Measurements from ENCODE around the gene PRF1. TPM values are rescaled to one million over a fixed set of nuclear protein-coding genes. Genes with fewer than 3 reads are reported as not detected.
A peak's percentile ranks its signal among the peaks of the same experiment; 100 is the strongest.
"Not testable (repeated sequence)": the region's sequence is repeated elsewhere in the genome, so short reads cannot be mapped to it uniquely, and the experiment has no call there.

PRF1 gene
- total and polyA plus RNA-seq, 7 experiments from 2014 or later: 8.1 to 198 (median 27.6) TPM

DNA sequence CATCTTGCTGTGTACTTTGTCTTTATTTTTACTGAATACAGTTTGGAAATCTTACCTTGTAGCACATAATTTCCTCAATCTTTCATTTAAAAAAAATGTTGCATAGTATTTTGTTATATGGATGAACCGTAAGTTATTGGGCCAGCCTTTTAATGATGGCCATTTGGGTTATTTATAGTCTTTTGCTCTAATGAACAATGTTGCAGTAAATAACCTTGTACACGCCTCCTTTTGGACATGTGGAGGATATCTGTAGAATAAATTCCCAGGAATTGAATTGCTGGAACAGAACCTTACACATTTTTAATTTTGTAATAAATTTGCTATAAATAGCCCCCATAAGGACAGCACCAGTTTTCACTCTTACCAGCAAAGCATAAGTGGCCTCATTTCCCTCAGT lies 12.7 kb upstream of the PRF1 start:
- ChIA-PET CTCF (no interaction called here), POLR2A (interaction anchor here (0.7 kb wide), 1 partner anchor 76 kb away, joined by 3 read pairs; no protein-coding TSS in a partner anchor)
- H3K27ac ChIP-seq (ENCODE audit: low read depth, low read length): no peak overlapping the region
- H3K4me3 ChIP-seq (ENCODE audit: low read length): no peak overlapping the region
- ATAC-seq (no peak), DNase-seq (no peak)
- no peaks in the 10 kb centered on the region for H3K27me3 ChIP-seq (ENCODE audit: control insufficient read depth in 2 of 2, insufficient read depth in 2 of 2, low read length in 2 of 2)
- Mint-ChIP-seq H3K4me1 (peaks cover 0 to 50% (median 11%) of the 10 kb centered on the region in 7 donors), H3K9me3 (peaks cover 0 to 17% (median 6%) of the 10 kb centered on the region in 11 donors), H3K27ac (no peak overlapping the region), H3K27me3 (peaks cover 0 to 4% (median 0%) of the 10 kb centered on the region in 5 donors), H3K36me3 (peaks cover 0 to 8% (median 5%) of the 10 kb centered on the region in 5 donors), H3K4me3 (no peak overlapping the region)
- H3K36me3 ChIP-seq (ENCODE audit: control insufficient read depth in 2 of 3, insufficient read depth in 3 of 3, low read length in 3 of 3): no peaks in the 10 kb centered on the region
- intact Hi-C loops (cut with micrococcal nuclease): no loop called here
- peaks cover 0 to 3% (median 0%) of the 10 kb centered on the region in 3 experiments for H3K9me3 ChIP-seq (ENCODE audit: control insufficient read depth in 2 of 3, low read length in 3 of 3)
- peaks cover 0 to 54% of the 10 kb centered on the region in 2 donors for H3K4me1 ChIP-seq (ENCODE audit: control insufficient read depth in 2 of 2, insufficient read depth in 2 of 2, low read length in 2 of 2)

GRCh38 chr10:70614364-70614763 lies 11.8 kb upstream of the PRF1 start:
- H3K9me3 ChIP-seq (ENCODE audit: control insufficient read depth in 2 of 3, low read length in 3 of 3); H3K36me3 ChIP-seq (ENCODE audit: control insufficient read depth in 2 of 3, insufficient read depth in 3 of 3, low read length in 3 of 3); intact Hi-C loops (cut with micrococcal nuclease); DNase-seq; H3K36me3 Mint-ChIP-seq; H3K4me3 ChIP-seq (ENCODE audit: low read length); H3K4me3 Mint-ChIP-seq; H3K9me3 Mint-ChIP-seq; H3K27me3 ChIP-seq (ENCODE audit: control insufficient read depth in 2 of 2, insufficient read depth in 2 of 2, low read length in 2 of 2); H3K27ac ChIP-seq (ENCODE audit: low read depth, low read length); H3K27me3 Mint-ChIP-seq; POLR2A ChIA-PET; ATAC-seq: not testable (repeated sequence)
- peak overlapping the region in 2 of 9 donors; percentile 2 to 40 for H3K27ac Mint-ChIP-seq
- H3K4me1 Mint-ChIP-seq: peaks cover 0 to 53% (median 11%) of the 10 kb centered on the region in 7 donors
- H3K4me1 ChIP-seq (ENCODE audit: control insufficient read depth in 2 of 2, insufficient read depth in 2 of 2, low read length in 2 of 2): peaks cover 0 to 63% of the 10 kb centered on the region in 2 donors
- CTCF ChIA-PET: interaction anchor here (0.6 kb wide), 1 partner anchor 63 kb away, joined by 3 read pairs; no protein-coding TSS in a partner anchor

GRCh38 chr10:70613941-70614340 lies 11.4 kb upstream of the PRF1 start:
- Mint-ChIP-seq H3K27me3 (peaks cover 0 to 4% (median 0%) of the 10 kb centered on the region in 5 donors), H3K9me3 (peaks cover 0 to 5% (median 0%) of the 10 kb centered on the region in 11 donors), H3K4me3 (peak overlapping the region in 1 of 10 donors; percentile 10), H3K27ac (peak overlapping the region in 2 of 9 donors; percentile 2 to 40), H3K4me1 (peaks cover 0 to 50% (median 11%) of the 10 kb centered on the region in 7 donors), H3K36me3 (peaks cover 0 to 2% (median 0%) of the 10 kb centered on the region in 5 donors)
- intact Hi-C loops (cut with micrococcal nuclease): no loop called here
- no peaks in the 10 kb centered on the region for H3K36me3 ChIP-seq (ENCODE audit: control insufficient read depth in 2 of 3, insufficient read depth in 3 of 3, low read length in 3 of 3)
- POLR2A ChIA-PET: no interaction called here
- H3K4me3 ChIP-seq (ENCODE audit: low read length): no peak overlapping the region
- H3K4me1 ChIP-seq (ENCODE audit: control insufficient read depth in 2 of 2, insufficient read depth in 2 of 2, low read length in 2 of 2): peaks cover 0 to 64% of the 10 kb centered on the region in 2 donors
- H3K27ac ChIP-seq (ENCODE audit: low read depth, low read length): no peak overlapping the region
- no peaks in the 10 kb centered on the region for H3K9me3 ChIP-seq (ENCODE audit: control insufficient read depth in 2 of 3, low read length in 3 of 3)
- ATAC-seq (no peak), DNase-seq (peak in 2 of 9 donors; percentile 8 to 33)
- CTCF ChIA-PET: interaction anchor here (0.6 kb wide), 1 partner anchor 62 kb away, joined by 3 read pairs; no protein-coding TSS in a partner anchor
- no peaks in the 10 kb centered on the region for H3K27me3 ChIP-seq (ENCODE audit: control insufficient read depth in 2 of 2, insufficient read depth in 2 of 2, low read length in 2 of 2)

DNA sequence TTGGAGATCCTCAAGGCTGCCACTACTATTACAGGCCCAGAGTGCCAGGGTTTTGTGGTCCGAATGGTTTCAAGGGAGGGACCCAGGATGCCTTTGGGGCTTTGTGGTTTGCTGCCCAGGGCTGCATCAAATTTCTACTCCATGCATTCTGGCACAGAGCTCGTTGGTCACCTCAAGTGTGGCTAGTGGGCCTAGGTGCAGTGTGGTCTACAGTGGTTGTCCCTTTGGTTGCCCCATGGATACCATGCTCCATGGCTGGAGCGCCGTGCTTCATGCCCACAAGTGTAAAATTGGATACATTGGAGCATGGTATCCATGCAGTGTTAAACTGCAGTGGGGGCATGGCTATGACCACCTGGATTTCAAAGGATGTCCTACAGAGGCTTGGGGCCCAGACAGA lies 5.4 kb upstream of the PRF1 start:
- ChIA-PET CTCF (no interaction called here), POLR2A (no interaction called here)
- Histone ChIP-seq H3K4me1 (ENCODE audit: control insufficient read depth in 2 of 2, insufficient read depth in 2 of 2, low read length in 2 of 2) (peaks cover 9 to 40% of the 10 kb centered on the region in 2 donors), H3K27me3 (ENCODE audit: control insufficient read depth in 2 of 2, insufficient read depth in 2 of 2, low read length in 2 of 2) (no peaks in the 10 kb centered on the region), H3K4me3 (ENCODE audit: low read length) (no peak overlapping the region), H3K27ac (ENCODE audit: low read depth, low read length) (no peak overlapping the region), H3K36me3 (ENCODE audit: control insufficient read depth in 2 of 3, insufficient read depth in 3 of 3, low read length in 3 of 3) (no peaks in the 10 kb centered on the region), H3K9me3 (ENCODE audit: control insufficient read depth in 2 of 3, low read length in 3 of 3) (no peaks in the 10 kb centered on the region)
- H3K27me3 Mint-ChIP-seq: peaks cover 0 to 2% (median 0%) of the 10 kb centered on the region in 5 donors
- H3K4me1 Mint-ChIP-seq: peaks cover 11 to 46% (median 26%) of the 10 kb centered on the region in 7 donors
- no peaks in the 10 kb centered on the region for H3K36me3 Mint-ChIP-seq
- intact Hi-C loops (cut with micrococcal nuclease): no loop called here
- DNase-seq (no peak), ATAC-seq (no peak)
- peak overlapping the region in 3 of 9 donors; percentile 16 to 61 (median 60) for H3K27ac Mint-ChIP-seq
- no peak overlapping the region for H3K4me3 Mint-ChIP-seq
- H3K9me3 Mint-ChIP-seq: peaks cover 0 to 9% (median 4%) of the 10 kb centered on the region in 11 donors

- no peak overlapping the region for H3K4me3 ChIP-seq (ENCODE audit: low read length)
- intact Hi-C loops (cut with micrococcal nuclease): no loop called here
- H3K27ac Mint-ChIP-seq: no peak overlapping the region
- peaks cover 0 to 6% (median 0%) of the 10 kb centered on the region in 5 donors for H3K36me3 Mint-ChIP-seq
- no peak overlapping the region for H3K4me3 Mint-ChIP-seq
- peaks cover 28 to 40% of the 10 kb centered on the region in 2 donors for H3K4me1 ChIP-seq (ENCODE audit: control insufficient read depth in 2 of 2, insufficient read depth in 2 of 2, low read length in 2 of 2)
- no peaks in the 10 kb centered on the region for H3K27me3 ChIP-seq (ENCODE audit: control insufficient read depth in 2 of 2, insufficient read depth in 2 of 2, low read length in 2 of 2)
- CTCF ChIA-PET: no interaction called here
- DNase-seq: no peak
- peaks cover 28 to 52% (median 46%) of the 10 kb centered on the region in 7 donors for H3K4me1 Mint-ChIP-seq
- H3K36me3 ChIP-seq (ENCODE audit: control insufficient read depth in 2 of 3, insufficient read depth in 3 of 3, low read length in 3 of 3): no peaks in the 10 kb centered on the region
- POLR2A ChIA-PET: no interaction called here
- no peak for ATAC-seq
- H3K27me3 Mint-ChIP-seq: no peaks in the 10 kb centered on the region
- peaks cover 0 to 9% (median 4%) of the 10 kb centered on the region in 11 donors for H3K9me3 Mint-ChIP-seq
- H3K27ac ChIP-seq (ENCODE audit: low read depth, low read length): no peak overlapping the region
- H3K9me3 ChIP-seq (ENCODE audit: control insufficient read depth in 2 of 3, low read length in 3 of 3): no peaks in the 10 kb centered on the region
These were observed 2.6 kb upstream of the PRF1 start for GRCh38 chr10:70605161-70605560.

DNA sequence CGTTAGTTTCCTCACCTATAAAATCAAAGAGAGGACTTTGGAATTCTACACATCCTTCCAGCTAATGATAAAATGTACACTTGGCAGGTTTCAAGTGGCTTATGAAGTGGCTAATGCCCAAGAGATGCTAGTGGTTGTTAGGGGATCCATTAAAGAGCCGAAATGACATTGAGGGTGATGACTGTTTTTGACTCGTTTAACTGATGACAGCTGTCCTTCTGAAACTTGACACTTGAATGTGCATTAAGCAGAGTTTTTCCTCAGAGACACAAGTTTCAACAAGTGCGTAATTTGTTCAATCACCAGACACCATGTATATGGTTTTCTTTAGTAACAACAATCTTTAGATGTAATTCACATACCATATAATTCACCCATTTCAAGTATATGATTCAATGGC lies 1.6 kb upstream of the PRF1 start:
- Mint-ChIP-seq H3K4me1 (peaks cover 28 to 58% (median 51%) of the 10 kb centered on the region in 7 donors), H3K27me3 (no peaks in the 10 kb centered on the region), H3K4me3 (peak overlapping the region in 5 of 10 donors; percentile 47 to 96 (median 93)), H3K36me3 (peaks cover 0 to 12% (median 5%) of the 10 kb centered on the region in 5 donors), H3K27ac (peak overlapping the region in 5 of 9 donors; percentile 12 to 97 (median 93)), H3K9me3 (peaks cover 0 to 9% (median 4%) of the 10 kb centered on the region in 11 donors)
- H3K9me3 ChIP-seq (ENCODE audit: control insufficient read depth in 2 of 3, low read length in 3 of 3): no peaks in the 10 kb centered on the region
- H3K27ac ChIP-seq (ENCODE audit: low read depth, low read length): no peak overlapping the region
- ChIA-PET POLR2A (interaction anchor here (0.6 kb wide), 1 partner anchor 23 kb away, joined by 3 read pairs; no protein-coding TSS in a partner anchor), CTCF (no interaction called here)
- no peak for DNase-seq
- H3K27me3 ChIP-seq (ENCODE audit: control insufficient read depth in 2 of 2, insufficient read depth in 2 of 2, low read length in 2 of 2): no peaks in the 10 kb centered on the region
- no peak for ATAC-seq
- H3K4me1 ChIP-seq (ENCODE audit: control insufficient read depth in 2 of 2, insufficient read depth in 2 of 2, low read length in 2 of 2): peaks cover 28 to 29% of the 10 kb centered on the region in 2 donors
- H3K4me3 ChIP-seq (ENCODE audit: low read length): peak overlapping the region; percentile 88
- peaks cover 0 to under 1% (median 0%) of the 10 kb centered on the region in 3 experiments for H3K36me3 ChIP-seq (ENCODE audit: control insufficient read depth in 2 of 3, insufficient read depth in 3 of 3, low read length in 3 of 3)
- intact Hi-C loops (cut with micrococcal nuclease): no loop called here

Data from naive thymus-derived CD4-positive, alpha-beta T cell (primary cell).